Mononuclear cell (primary cell): ENCODE results near the gene SH3GLB1. TPM values are rescaled to one million over a fixed set of nuclear protein-coding genes. Genes with fewer than 3 reads are reported as not detected.
A peak's percentile ranks its signal among the peaks of the same experiment; 100 is the strongest.
"Not testable (repeated sequence)": the region's sequence is repeated elsewhere in the genome, so short reads cannot be mapped to it uniquely, and the experiment has no call there.

Experiments
- H3K27me3 ChIP-seq: 2 replicates; pipeline ENCODE4 v1.6.0; 2011; ENCODE audit warnings: low read length, control low read depth; ENCODE audit not compliant: insufficient read depth
- H3K4me1 ChIP-seq: 2 replicates; pipeline ENCODE4 v1.5.1; 2011; ENCODE audit warnings: mild to moderate bottlenecking, low read length, control low read depth; ENCODE audit not compliant: insufficient read depth
- H3K4me3 ChIP-seq: 2 replicates; pipeline ENCODE4 v1.5.1; 2011; ENCODE audit warnings: mild to moderate bottlenecking, low read length, moderate library complexity
- H3K9me3 ChIP-seq: 2 replicates; pipeline ENCODE4 v1.5.1; 2011; ENCODE audit warnings: low read depth, mild to moderate bottlenecking, control low read depth, low read length
- total RNA-seq: library from RNA; depleted of rRNA; stranded (reverse); fragments of >200 nt; gene quantifications from one replicate; pipeline ENCODE4 v1.2.3, GENCODE V29; 2012

SH3GLB1 gene
- 54.4 TPM for total RNA-seq

GRCh38 chr1:86704458-86704971 lies at the start of gene SH3GLB1:
TSS of gene SH3GLB1 (plus strand) at chr1:86704576. CDS start at chr1:86704900, 324 bp downstream.
- Histone ChIP-seq H3K9me3 (no peaks in the 10 kb centered on the region), H3K4me1 (peaks cover 29% of the 10 kb centered on the region), H3K4me3 (peak within 1 kb of the TSS; percentile 89), H3K27me3 (no peaks in the 10 kb centered on the region)

DNA sequence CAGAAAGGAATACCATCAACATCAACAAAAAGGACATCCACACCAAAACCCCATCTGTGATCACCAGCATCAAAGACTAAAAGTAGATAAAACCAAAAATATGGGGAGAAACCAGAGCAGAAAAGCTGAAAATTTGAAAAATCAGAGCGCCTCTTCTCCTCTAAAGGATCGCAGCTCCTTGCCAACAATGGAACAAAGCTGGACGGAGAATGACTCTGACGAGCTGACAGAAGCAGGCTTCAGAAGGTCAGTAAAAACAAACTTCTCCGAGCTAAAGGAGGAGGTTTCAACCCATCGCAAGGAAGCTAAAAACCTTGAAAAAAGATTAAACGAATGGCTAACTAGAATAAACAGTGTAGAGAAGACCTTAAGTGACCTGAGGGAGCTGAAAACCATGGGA lies 46.0 kb upstream of the SH3GLB1 start:
- not testable (repeated sequence) for H3K4me1 ChIP-seq, H3K4me3 ChIP-seq, H3K9me3 ChIP-seq, H3K27me3 ChIP-seq

DNA sequence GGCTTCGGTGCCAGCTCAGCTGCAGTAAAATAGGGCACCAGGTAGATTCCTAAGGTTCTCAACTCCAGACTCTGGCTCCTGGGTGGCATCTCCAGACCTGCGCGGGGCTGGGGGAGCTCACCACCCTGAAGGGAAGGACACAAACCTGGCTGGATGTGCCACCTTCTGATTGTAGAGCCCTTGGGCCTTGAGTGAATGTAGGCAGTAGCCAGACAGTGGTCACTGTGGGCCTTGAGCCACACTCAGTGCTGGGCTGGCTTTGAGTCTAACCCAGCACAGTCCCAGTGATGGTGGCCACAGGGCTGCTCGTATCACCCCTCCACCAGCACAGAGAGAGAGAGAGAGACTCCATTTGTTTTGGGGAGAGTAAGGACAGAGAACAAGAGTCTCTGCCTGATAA lies 38.0 kb upstream of the SH3GLB1 start:
- no peaks in the 10 kb centered on the region for H3K4me1 ChIP-seq
- no peaks in the 10 kb centered on the region for H3K27me3 ChIP-seq
- no peak overlapping the region for H3K4me3 ChIP-seq
- no peaks in the 10 kb centered on the region for H3K9me3 ChIP-seq

DNA sequence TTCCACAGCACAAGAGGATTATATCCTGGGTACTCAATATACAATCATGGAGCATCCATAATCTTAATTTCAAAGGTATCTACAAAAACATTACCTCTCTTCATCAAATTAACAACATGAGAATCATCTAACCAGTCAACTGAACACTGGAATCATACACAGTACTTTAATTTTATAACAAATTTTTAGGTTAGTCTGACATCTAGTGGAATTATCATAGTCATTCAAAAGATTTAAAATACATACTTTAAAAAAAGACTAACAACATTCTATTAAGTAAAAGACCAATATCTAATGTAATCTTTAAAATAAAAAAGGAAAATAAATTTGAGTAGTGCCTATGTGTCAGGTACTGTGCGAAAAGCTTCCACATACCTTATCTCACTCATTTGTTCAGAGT lies 16.8 kb upstream of the SH3GLB1 start:
- Histone ChIP-seq H3K27me3 (no peaks in the 10 kb centered on the region), H3K4me3 (no peak overlapping the region)

GRCh38 chr1:86692641-86693040 lies 11.7 kb upstream of the SH3GLB1 start:
- Histone ChIP-seq H3K27me3 (no peaks in the 10 kb centered on the region), H3K4me3 (no peak overlapping the region), H3K9me3 (no peaks in the 10 kb centered on the region), H3K4me1 (no peaks in the 10 kb centered on the region)

More for the DNA sequence above, 16.8 kb upstream of the SH3GLB1 start:
- Histone ChIP-seq H3K4me1 (no peaks in the 10 kb centered on the region), H3K9me3 (no peaks in the 10 kb centered on the region)

GRCh38 chr1:86695400-86695799 lies 9.0 kb upstream of the SH3GLB1 start:
- no peaks in the 10 kb centered on the region for H3K4me1 ChIP-seq
- no peak overlapping the region for H3K4me3 ChIP-seq
- no peaks in the 10 kb centered on the region for H3K27me3 ChIP-seq
- H3K9me3 ChIP-seq, result no peaks in the 10 kb centered on the region

DNA sequence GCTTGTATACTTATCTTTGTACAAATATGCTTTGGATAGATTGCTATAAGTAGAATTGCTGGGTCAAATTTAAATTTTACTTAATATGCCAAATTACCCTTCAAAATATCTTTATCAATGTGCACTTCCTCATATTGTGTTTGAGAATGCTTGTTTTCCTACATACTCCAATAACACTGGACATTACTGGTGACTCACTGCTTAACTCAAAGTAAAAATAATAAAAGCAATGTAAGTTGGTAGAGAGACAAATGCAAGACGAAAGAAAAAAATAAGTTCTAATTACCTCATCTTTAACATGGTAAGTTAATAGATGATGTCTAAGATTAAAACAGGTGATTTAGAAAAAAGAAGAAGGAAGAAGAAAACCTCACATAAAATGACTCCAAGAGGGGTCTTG lies 7.9 kb upstream of the SH3GLB1 start:
- no peaks in the 10 kb centered on the region for H3K4me1 ChIP-seq
- no peaks in the 10 kb centered on the region for H3K9me3 ChIP-seq
- no peak overlapping the region for H3K4me3 ChIP-seq
- no peaks in the 10 kb centered on the region for H3K27me3 ChIP-seq

GRCh38 chr1:86699186-86699585 lies 5.2 kb upstream of the SH3GLB1 start:
- Histone ChIP-seq H3K4me1 (peaks cover 10% of the 10 kb centered on the region), H3K4me3 (no peak overlapping the region), H3K9me3 (no peaks in the 10 kb centered on the region), H3K27me3 (no peaks in the 10 kb centered on the region)

- Histone ChIP-seq H3K9me3 (no peaks in the 10 kb centered on the region), H3K27me3 (no peaks in the 10 kb centered on the region), H3K4me1 (peaks cover 18% of the 10 kb centered on the region), H3K4me3 (no peak overlapping the region)
These were observed 2.6 kb upstream of the SH3GLB1 start for GRCh38 chr1:86701731-86702130.

DNA sequence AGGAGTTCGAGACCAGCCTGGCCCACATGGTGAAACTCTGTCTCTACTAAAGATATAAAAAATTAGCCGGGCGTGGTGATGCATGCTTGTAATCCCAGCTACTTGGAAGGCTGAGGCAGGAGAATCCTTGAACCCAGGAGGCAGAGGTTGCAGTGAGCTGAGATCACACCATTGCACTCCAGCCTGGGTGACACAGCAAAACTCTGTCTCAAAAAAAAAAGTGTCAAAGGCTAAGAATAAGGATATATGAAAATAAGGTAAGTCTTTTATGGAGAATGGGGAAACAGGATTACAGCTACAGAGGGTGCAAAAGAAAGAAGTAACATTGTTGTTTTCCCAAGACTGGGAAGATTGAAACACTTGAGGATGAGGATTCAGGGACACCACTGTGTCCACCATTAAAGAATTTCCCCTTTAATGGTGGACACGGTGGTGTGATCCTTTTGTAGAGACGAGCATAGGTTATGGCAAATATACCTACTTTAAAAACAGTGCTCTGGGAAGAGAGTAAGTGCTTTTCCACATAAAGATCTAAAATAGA lies 1.4 kb upstream of the SH3GLB1 start:
- H3K4me3 ChIP-seq, H3K9me3 ChIP-seq: not testable (repeated sequence)

DNA sequence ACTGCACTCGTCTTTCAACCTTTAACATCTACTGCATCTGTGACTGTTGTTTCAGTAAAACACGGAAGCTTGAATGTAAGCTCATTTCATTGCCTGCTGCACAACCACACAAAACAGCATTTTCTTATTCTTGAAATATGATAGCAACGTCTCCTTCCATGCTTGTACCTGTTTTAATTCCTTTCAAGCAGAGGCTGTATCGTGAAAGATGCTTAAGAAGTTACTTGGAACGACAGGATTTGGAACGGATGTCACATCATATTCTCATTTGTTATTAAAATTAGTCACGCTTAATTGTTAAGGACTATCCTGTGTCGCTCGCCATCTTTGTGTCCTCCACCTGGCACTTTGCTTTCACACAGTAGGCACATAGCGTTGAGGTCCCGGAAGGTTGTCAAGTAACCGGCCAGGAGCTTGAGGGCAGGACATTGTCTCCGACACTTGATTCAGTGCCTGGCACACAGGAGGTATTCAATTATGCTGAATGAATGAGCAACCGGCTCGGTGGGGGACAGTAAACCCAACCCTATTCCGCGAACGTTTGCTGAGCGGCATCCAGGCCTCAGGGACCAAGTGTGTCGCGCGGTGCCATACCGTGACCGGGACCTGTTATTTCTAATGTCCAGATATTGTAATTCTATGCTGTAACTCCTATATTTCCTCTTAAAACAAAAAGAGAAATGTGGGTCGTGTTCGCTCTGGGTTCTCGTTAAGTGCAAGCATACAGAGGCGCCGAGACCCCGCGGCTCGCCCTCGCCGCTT lies 499 bp upstream of the SH3GLB1 start:
- Histone ChIP-seq H3K27me3 (no peaks in the 10 kb centered on the region), H3K4me3 (peak overlapping the region; percentile 89), H3K9me3 (no peaks in the 10 kb centered on the region)

More for the DNA sequence above, 1.4 kb upstream of the SH3GLB1 start:
- peaks cover 29% of the 10 kb centered on the region for H3K4me1 ChIP-seq
- H3K27me3 ChIP-seq, result not testable (repeated sequence)

DNA sequence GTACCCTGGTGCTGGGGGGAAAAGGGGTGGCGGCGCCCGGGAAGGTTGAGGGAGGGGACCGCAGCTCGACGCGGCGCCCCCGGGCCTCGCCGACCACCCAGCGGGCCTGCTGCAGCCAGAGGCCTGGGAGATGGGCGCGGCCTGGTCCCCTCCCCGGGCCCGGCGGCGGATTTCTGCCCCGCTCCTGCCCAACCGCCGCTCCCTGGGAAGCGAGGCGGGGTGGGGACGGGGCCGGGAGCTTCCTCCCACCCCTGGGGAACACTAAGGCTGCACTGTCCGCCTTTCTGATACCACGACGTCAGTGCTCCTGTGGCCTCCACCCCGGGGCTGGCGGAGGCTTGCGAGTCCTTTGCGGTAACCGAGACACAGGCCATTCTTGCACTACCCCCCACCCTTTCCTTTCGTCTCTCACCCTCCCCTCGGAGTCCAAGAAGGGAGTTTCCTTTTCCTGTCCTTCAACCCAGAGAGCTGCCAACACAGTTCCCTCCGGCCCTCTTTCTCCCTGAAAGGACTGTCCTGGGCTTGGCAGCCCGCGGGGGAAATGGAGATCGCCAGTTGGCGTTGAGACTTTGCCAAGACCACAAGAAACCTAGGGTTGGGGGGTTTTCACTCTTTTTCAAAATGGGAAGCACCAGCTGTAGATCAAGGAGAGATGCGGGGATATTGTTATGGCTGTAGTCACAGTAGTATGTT lies 742 bp downstream of the SH3GLB1 start:
- Histone ChIP-seq H3K4me3 (peak overlapping the region; percentile 89), H3K9me3 (no peaks in the 10 kb centered on the region), H3K27me3 (no peaks in the 10 kb centered on the region), H3K4me1 (peaks cover 29% of the 10 kb centered on the region)

More for the DNA sequence above, 499 bp upstream of the SH3GLB1 start:
- H3K4me1 ChIP-seq, result peaks cover 29% of the 10 kb centered on the region

- H3K9me3 ChIP-seq, result no peaks in the 10 kb centered on the region
- H3K4me1 ChIP-seq, result peaks cover 29% of the 10 kb centered on the region
- peak overlapping the region; percentile 89 for H3K4me3 ChIP-seq
- H3K27me3 ChIP-seq, result no peaks in the 10 kb centered on the region
These were observed 1.2 kb downstream of the SH3GLB1 start for GRCh38 chr1:86705665-86705985.

GRCh38 chr1:86706018-86706635 lies 1.8 kb downstream of the SH3GLB1 start:
- Histone ChIP-seq H3K9me3 (no peaks in the 10 kb centered on the region), H3K4me3 (peak overlapping the region; percentile 89), H3K27me3 (no peaks in the 10 kb centered on the region), H3K4me1 (peaks cover 29% of the 10 kb centered on the region)

GRCh38 chr1:86708920-86709319 lies 4.5 kb downstream of the SH3GLB1 start:
- Histone ChIP-seq H3K4me3 (no peak overlapping the region), H3K4me1 (peaks cover 23% of the 10 kb centered on the region), H3K9me3 (no peaks in the 10 kb centered on the region), H3K27me3 (no peaks in the 10 kb centered on the region)
